Metanephros (tissue), 2 donors: Measurements from ENCODE around the gene MYH9. TPM values are rescaled to one million over a fixed set of nuclear protein-coding genes. Genes with fewer than 3 reads are reported as not detected.

ENCODE experiments used
- small RNA-seq: library from RNA; depleted of rRNA; stranded (forward); fragments of <200 nt; gene quantifications from one replicate; pipeline ENCODE3, GENCODE V24; 2014; ENCODE audit warnings: low replicate concordance
- total RNA-seq: library from RNA; depleted of rRNA; stranded (reverse); fragments of >200 nt; gene quantifications from one replicate; pipeline ENCODE4 v1.2.3, GENCODE V29; 2014

The MYH9 gene
- 324 TPM for total RNA-seq

GRCh38 chr22:36387959-36388726, at the start of gene MYH9:
MYH9 (minus strand) TSS chr22:36387967; CDS start chr22:36349236, 38,731 bp downstream.

GRCh38 chr22:36252754-36253522, 134.8 kb downstream of the MYH9 start, which contains the start of gene APOL1:
APOL1 (plus strand) TSS chr22:36253133; CDS start chr22:36254956, 1,823 bp downstream.

GRCh38 chr22:36239401-36240171, 148.2 kb downstream of the MYH9 start, which contains the start of gene APOL2:
APOL2 (minus strand) TSS chr22:36239527; CDS start chr22:36233162, 6,365 bp downstream.

Small RNA genes within 50 kb of the gene (small RNA-seq; reads per million reads assigned to genes)
- not detected for gene MIR6819

Other genes with a start within 250 kb of the MYH9 start
- gene APOL3, start 227.2 kb downstream of the MYH9 start, total RNA-seq: 20.4 TPM
- 6.3 TPM for gene APOL4, start 186.2 kb downstream of the MYH9 start, total RNA-seq
- 41.9 TPM for gene APOL2, start 148.4 kb downstream of the MYH9 start, total RNA-seq
- gene APOL1, start 134.8 kb downstream of the MYH9 start, total RNA-seq: 12.3 TPM
- 37.4 TPM for gene TXN2, start 93.7 kb upstream of the MYH9 start, total RNA-seq
- 22.1 TPM for gene FOXRED2, start 119.1 kb upstream of the MYH9 start, total RNA-seq
- gene EIF3D, start 141.2 kb upstream of the MYH9 start, total RNA-seq: 267 TPM